GM21619 (cell line): ENCODE measurements around the gene C1orf210.

Experiments used
- ATAC-seq: cut with Tn5 transposase; IDR thresholded peaks from one replicate; pipeline ENCODE4 v1.9.1; 2021; ENCODE audit not compliant: unreplicated experiment

Gene C1orf210

GRCh38 chr1:43312663-43313515 lies 27.5 kb upstream of the C1orf210 start:
- ATAC-seq = no peak

GRCh38 chr1:43312212-43312623 lies 26.8 kb upstream of the C1orf210 start:
- ATAC-seq = no peak

GRCh38 chr1:43311521-43311920 lies 26.1 kb upstream of the C1orf210 start:
- ATAC-seq = no peak

DNA sequence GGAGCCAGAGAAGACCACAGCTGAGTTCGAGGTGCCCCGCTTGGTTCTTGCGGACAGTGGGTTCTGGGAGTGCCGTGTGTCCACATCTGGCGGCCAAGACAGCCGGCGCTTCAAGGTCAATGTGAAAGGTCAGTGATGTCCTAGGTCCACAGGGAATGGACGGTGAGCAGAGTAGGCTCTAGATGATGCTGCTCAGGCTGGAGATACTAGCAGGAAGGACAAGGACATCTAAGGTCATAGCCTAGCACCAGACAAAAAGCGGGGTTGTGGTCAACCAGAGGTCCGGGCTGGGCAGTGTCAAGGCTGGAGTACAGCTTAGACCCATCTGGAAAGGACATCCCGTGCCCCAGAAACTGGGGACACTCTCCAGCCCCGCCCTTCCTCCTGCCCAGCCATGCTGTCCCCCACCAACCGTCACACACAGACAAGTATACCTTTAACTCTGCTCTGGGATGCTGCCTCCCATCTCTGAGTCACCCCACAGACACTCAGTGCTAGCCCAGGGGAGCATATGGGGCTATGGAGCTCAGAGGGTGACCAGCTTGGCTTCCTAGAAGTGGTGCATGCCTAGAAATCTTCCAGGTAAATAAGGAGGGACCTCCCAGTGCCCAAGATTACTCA lies 24.1 kb upstream of the C1orf210 start:
- no peak for ATAC-seq

- no peak for ATAC-seq
Observed at GRCh38 chr1:43308635-43309404, 23.4 kb upstream of the C1orf210 start.

GRCh38 chr1:43307458-43308158 lies 22.2 kb upstream of the C1orf210 start:
- no peak for ATAC-seq

GRCh38 chr1:43306688-43307457 lies 21.5 kb upstream of the C1orf210 start:
- ATAC-seq = no peak

DNA sequence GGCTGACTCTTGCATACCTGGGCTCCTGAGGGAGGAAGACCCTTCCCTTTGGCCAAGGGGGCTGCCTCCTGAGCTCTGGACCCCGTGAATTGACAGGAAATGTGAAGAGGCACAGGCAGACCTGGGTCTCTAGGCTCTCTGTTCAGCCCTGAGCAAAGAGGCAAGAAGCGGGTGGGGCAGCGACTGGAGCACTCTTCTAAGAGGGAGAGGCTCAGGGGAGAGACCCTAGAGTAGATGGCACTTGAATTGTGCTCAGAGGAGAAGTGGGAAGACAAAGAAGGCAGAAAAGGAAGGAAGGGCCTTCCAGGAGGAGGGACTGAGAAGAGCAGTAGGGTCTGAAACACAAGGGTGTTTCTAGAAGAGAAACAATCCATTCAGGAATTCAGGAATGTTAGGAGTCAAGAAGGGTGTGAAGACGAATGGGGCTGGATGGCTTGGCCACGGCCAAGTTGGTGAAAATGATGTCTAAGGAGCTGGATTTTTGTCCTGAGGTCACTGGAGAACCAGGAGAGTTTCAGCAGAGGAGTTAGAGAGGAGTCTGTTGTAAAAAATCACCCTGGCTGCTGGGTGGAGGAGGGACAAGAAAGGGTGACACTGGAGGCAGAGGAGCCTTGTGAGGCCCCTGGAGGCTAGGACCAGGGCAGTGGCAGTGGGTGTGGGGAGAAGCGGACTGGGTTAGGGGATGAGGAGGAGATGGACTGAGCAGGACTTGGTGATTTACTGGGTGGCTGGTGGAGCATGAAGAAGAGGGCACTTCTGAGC lies 20.7 kb upstream of the C1orf210 start:
- no peak for ATAC-seq

GRCh38 chr1:43305461-43305860 lies 20.1 kb upstream of the C1orf210 start:
- ATAC-seq = no peak

GRCh38 chr1:43304771-43305300 lies 19.5 kb upstream of the C1orf210 start:
- no peak for ATAC-seq

GRCh38 chr1:43304314-43304681 lies 18.9 kb upstream of the C1orf210 start:
- ATAC-seq = no peak

DNA sequence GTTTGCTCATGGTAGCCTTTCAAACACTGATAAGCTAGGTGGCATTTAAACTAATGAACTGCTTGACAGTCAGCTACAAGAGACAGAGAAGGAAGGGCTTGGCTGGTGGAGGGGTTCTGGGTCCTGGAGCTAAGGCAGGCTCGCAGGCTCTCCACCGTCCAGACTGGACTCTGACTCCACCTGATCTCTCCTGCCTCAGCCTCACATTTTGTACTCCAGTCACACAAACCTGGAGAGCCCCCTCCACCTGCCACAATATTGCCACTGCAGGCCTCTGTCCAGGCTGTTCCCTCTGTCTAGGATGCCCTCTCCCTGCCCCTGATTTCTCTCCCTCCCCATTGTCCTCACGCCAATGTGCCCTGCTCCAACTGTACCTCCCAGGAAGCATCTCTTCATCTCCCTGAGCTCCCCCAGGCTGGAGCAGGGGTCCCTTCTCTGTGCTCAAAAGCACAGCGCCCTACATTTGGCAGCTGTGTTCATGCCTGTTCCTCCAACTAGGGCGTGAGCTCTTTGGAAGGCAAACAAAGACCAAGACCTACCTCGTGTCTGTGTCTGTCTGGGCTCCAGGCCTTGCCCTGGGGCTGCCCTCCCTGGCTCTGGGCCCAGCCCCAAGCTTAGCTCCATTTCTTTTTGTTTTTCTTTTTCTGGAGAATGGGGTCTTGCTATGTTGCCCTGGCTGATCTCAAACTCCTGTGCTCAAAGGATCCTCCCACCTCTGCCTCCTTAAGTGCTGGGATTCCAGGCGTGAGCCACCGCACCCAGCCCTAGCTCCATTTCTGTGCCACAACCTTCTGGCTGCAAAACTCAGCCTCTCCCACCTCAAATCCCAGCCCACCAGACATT lies 18.3 kb upstream of the C1orf210 start:
- no peak for ATAC-seq

- ATAC-seq = no peak
Observed at GRCh38 chr1:43302721-43303470, 17.5 kb upstream of the C1orf210 start.

DNA sequence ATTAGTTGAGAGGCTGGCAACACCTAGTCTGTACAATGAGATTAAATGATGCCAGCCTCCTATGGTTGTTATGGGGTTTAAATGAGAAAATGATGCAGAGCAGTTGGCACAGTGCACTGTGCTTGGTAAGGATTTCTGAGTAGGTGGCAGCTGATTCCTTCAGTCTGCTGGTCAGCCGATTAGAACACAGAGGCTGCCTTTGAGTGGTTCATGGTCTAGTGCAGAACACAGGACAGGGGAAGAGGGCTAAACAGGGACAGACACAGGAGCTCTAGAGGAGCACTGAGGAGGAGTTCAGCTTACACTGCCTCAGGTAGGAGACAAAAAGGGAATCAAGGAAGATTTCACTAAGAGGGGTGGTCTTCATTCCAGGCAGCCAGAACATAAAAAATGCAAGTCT lies 16.8 kb upstream of the C1orf210 start:
- no peak for ATAC-seq

GRCh38 chr1:43300378-43301094 lies 15.2 kb upstream of the C1orf210 start, which contains the start of gene TIE1:
Gene TIE1 (plus strand): TSS chr1:43300982. CDS start chr1:43301072, 90 bp downstream.
- ATAC-seq = no peak

DNA sequence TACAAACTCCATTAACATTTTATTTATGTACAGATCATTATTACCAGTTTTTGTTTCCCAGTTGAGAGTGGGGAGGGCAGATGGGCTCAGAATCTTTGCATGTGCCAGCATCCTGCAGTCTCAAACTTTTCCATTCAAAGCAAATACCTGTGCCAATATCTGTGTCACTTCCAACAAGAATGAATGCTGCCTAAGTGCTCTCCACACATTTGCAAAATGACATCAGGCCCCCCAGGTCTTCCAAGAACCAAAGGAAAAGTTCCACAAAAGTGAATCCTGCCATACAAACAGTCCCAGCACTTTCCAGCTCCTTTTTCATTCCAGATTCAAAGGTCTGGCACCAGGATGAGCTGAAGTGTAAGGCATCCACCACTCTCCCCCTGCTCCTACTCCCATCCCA lies 13.7 kb upstream of the C1orf210 start:
- ATAC-seq = no peak

DNA sequence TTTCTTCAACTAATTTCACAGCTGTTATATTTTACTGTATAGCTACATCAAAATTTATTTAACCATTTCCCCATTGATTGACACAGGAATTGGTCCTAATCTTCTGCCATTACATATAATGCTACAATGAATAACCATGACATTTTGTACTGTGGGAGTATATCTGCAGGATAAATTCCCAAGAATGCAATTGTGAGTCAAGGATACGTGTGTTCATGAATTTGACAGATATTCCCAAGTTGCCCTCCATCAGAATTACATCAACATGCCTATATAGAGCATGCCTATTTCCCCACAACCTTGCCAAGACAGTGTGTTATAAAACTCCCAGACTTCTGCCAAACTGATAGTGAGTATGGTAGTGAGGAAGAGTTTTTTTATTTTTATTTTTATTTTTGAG lies 12.7 kb upstream of the C1orf210 start:
- ATAC-seq = no peak
